GM19467 (cell line): Measurements from ENCODE around the gene DPEP2.
"Not testable (repeated sequence)": the region's sequence is repeated elsewhere in the genome, so short reads cannot be mapped to it uniquely, and the experiment has no call there.

ENCODE experiments used
- ATAC-seq: cut with Tn5 transposase; IDR thresholded peaks from one replicate; pipeline ENCODE4 v1.9.1; 2021; ENCODE audit warnings: mild to moderate bottlenecking, moderate library complexity; ENCODE audit not compliant: unreplicated experiment

Gene DPEP2

GRCh38 chr16:67977469-67978227, 21.6 kb downstream of the DPEP2 start:
- ATAC-seq: no peak

GRCh38 chr16:67977005-67977404, 22.3 kb downstream of the DPEP2 start:
- no peak for ATAC-seq

- no peak for ATAC-seq
Measured at GRCh38 chr16:67976205-67976604, 23.1 kb downstream of the DPEP2 start.

GRCh38 chr16:67975321-67976105, 23.8 kb downstream of the DPEP2 start:
- no peak for ATAC-seq

- ATAC-seq: not testable (repeated sequence)
Measured at GRCh38 chr16:67972285-67972684, 27.0 kb downstream of the DPEP2 start.

- no peak for ATAC-seq
Measured at GRCh38 chr16:67971111-67971510, 28.2 kb downstream of the DPEP2 start.

GRCh38 chr16:67969254-67970039, 29.8 kb downstream of the DPEP2 start:
- peak; percentile 3 for ATAC-seq

GRCh38 chr16:67968400-67969253, 30.7 kb downstream of the DPEP2 start, which contains the start of gene SLC12A4:
TSS of gene SLC12A4 (minus strand) at chr16:67968637. CDS start at chr16:67968553, 84 bp downstream.
- ATAC-seq: peak; percentile 67

GRCh38 chr16:67967958-67968399, 31.3 kb downstream of the DPEP2 start:
- peak; percentile 20 for ATAC-seq

GRCh38 chr16:67967183-67967957, 31.9 kb downstream of the DPEP2 start:
- no peak for ATAC-seq

- no peak for ATAC-seq
Measured at GRCh38 chr16:67966549-67967182, 32.6 kb downstream of the DPEP2 start.

- no peak for ATAC-seq
Measured at GRCh38 chr16:67965668-67966548, 33.4 kb downstream of the DPEP2 start.

GRCh38 chr16:67964477-67965131, 34.7 kb downstream of the DPEP2 start:
- no peak for ATAC-seq

GRCh38 chr16:67963662-67964321, 35.5 kb downstream of the DPEP2 start:
- ATAC-seq: no peak

GRCh38 chr16:67963292-67963661, 36.0 kb downstream of the DPEP2 start:
- no peak for ATAC-seq

GRCh38 chr16:67962135-67962534, 37.1 kb downstream of the DPEP2 start:
- ATAC-seq: no peak

- no peak for ATAC-seq
Measured at GRCh38 chr16:67961551-67961957, 37.7 kb downstream of the DPEP2 start.
